Measurements from ENCODE around the gene TNIP3. TPM values are rescaled to one million over a fixed set of nuclear protein-coding genes. Genes with fewer than 3 reads are reported as not detected.
"Not testable (repeated sequence)": the region's sequence is repeated elsewhere in the genome, so short reads cannot be mapped to it uniquely, and the experiment has no call there.

Gene TNIP3
- not detected for total RNA-seq
- long read RNA-seq = 0 reads

- DNase-seq (ENCODE audit: low spot score) = no peak
- intact Hi-C loops (cut with DNase I) = no loop called here
Observed at GRCh38 chr4:121164291-121164690, at the start of gene TNIP3. TSS of gene TNIP3 (minus strand) at chr4:121164321. CDS start at chr4:121164125, 196 bp downstream.

- DNase-seq (ENCODE audit: low spot score) = no peak
- intact Hi-C loops (cut with DNase I) = no loop called here
Observed at GRCh38 chr4:121212806-121213205, 48.7 kb upstream of the TNIP3 start.

GRCh38 chr4:121209171-121209570 is 45.0 kb upstream of the TNIP3 start:
- intact Hi-C loops (cut with DNase I) = no loop called here
- no peak for DNase-seq (ENCODE audit: low spot score)

- intact Hi-C loops (cut with DNase I) = no loop called here
- no peak for DNase-seq (ENCODE audit: low spot score)
Observed at GRCh38 chr4:121208244-121209007, 44.3 kb upstream of the TNIP3 start.

GRCh38 chr4:121205777-121206176 is 41.7 kb upstream of the TNIP3 start:
- DNase-seq (ENCODE audit: low spot score); intact Hi-C loops (cut with DNase I): not testable (repeated sequence)

- DNase-seq (ENCODE audit: low spot score) = no peak
- intact Hi-C loops (cut with DNase I) = no loop called here
Observed at GRCh38 chr4:121200795-121201472, 36.8 kb upstream of the TNIP3 start.

- DNase-seq (ENCODE audit: low spot score) = no peak
- intact Hi-C loops (cut with DNase I) = no loop called here
Observed at GRCh38 chr4:121199742-121200561, 35.8 kb upstream of the TNIP3 start.

GRCh38 chr4:121198251-121198650 is 34.1 kb upstream of the TNIP3 start:
- intact Hi-C loops (cut with DNase I) = no loop called here
- no peak for DNase-seq (ENCODE audit: low spot score)

GRCh38 chr4:121195649-121196048 is 31.5 kb upstream of the TNIP3 start:
- intact Hi-C loops (cut with DNase I) = no loop called here
- DNase-seq (ENCODE audit: low spot score) = no peak

GRCh38 chr4:121192480-121192879 is 28.4 kb upstream of the TNIP3 start:
- no peak for DNase-seq (ENCODE audit: low spot score)
- intact Hi-C loops (cut with DNase I) = loop anchor here (2.0 to 5.0 kb wide), 2 partner anchors 60 to 460 kb away; no protein-coding TSS in a partner anchor

GRCh38 chr4:121192013-121192412 is 27.9 kb upstream of the TNIP3 start:
- intact Hi-C loops (cut with DNase I) = loop anchor here (2.0 to 5.0 kb wide), 2 partner anchors 61 to 460 kb away; no protein-coding TSS in a partner anchor
- DNase-seq (ENCODE audit: low spot score) = no peak

GRCh38 chr4:121191361-121191760 is 27.2 kb upstream of the TNIP3 start:
- DNase-seq (ENCODE audit: low spot score) = no peak
- intact Hi-C loops (cut with DNase I) = loop anchor here (5.0 kb wide), 1 partner anchor 461 kb away; no protein-coding TSS in a partner anchor

- intact Hi-C loops (cut with DNase I) = loop anchor here (5.0 kb wide), 1 partner anchor 462 kb away; no protein-coding TSS in a partner anchor
- DNase-seq (ENCODE audit: low spot score) = no peak
Observed at GRCh38 chr4:121190389-121190788, 26.3 kb upstream of the TNIP3 start.

GRCh38 chr4:121189326-121190215 is 25.4 kb upstream of the TNIP3 start:
- DNase-seq (ENCODE audit: low spot score) = no peak
- intact Hi-C loops (cut with DNase I) = loop anchor here (5.0 kb wide), 1 partner anchor 463 kb away; no protein-coding TSS in a partner anchor

GRCh38 chr4:121187206-121187605 is 23.1 kb upstream of the TNIP3 start:
- intact Hi-C loops (cut with DNase I) = no loop called here

GRCh38 chr4:121185960-121186359 is 21.8 kb upstream of the TNIP3 start:
- intact Hi-C loops (cut with DNase I) = no loop called here
- no peak for DNase-seq (ENCODE audit: low spot score)

More at GRCh38 chr4:121187206-121187605, 23.1 kb upstream of the TNIP3 start:
- no peak for DNase-seq (ENCODE audit: low spot score)

- DNase-seq (ENCODE audit: low spot score) = no peak
Observed at GRCh38 chr4:121183989-121184388, 19.9 kb upstream of the TNIP3 start.

GRCh38 chr4:121183361-121183760 is 19.2 kb upstream of the TNIP3 start:
- intact Hi-C loops (cut with DNase I) = no loop called here
- no peak for DNase-seq (ENCODE audit: low spot score)

More at GRCh38 chr4:121183989-121184388, 19.9 kb upstream of the TNIP3 start:
- intact Hi-C loops (cut with DNase I) = no loop called here

- intact Hi-C loops (cut with DNase I) = no loop called here
- DNase-seq (ENCODE audit: low spot score) = no peak
Observed at GRCh38 chr4:121182296-121182695, 18.2 kb upstream of the TNIP3 start.

All from cardiac septum (tissue), 1 donor.